ENCODE results near the gene PIAS2. TPM values are rescaled to one million over a fixed set of nuclear protein-coding genes. Genes with fewer than 3 reads are reported as not detected.

PIAS2 gene
- total RNA-seq, 1 donor = 36.6 TPM

DNA sequence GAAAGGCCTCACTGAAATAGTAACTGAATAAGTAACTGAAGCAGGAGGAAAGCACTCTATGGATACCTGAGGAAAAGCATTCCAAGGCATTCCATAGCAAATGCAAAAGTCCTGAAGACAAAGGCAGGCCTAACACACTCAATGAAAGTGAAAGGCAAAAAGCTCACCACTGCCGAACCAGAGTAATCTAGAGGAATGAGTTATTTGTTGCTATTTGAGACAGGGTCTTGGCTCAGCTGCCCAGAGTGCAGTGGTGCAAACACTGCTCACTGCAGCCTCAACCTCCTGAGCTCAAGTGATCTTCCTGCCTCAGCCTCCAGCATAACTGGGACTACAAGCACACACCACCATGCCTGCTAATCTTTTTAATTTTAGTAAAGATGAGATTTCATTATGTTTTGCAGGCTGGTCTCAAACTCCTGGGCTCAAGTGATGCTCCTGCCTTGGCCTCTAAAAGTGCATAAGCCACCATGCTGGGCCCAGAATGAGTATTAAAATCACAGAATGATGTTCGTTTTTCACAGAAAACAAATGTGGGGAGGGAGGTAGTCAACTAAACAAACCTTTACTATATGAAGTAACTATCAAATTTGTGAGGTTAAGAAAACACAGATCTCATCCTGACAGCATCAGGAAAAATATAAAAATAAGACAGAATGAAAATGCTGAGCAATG lies 17.9 kb downstream of the PIAS2 start:
- Histone ChIP-seq H3K4me1 (ENCODE audit: insufficient read depth, low read length) (no peaks in the 10 kb centered on the region), H3K27ac (ENCODE audit: low read depth, low read length) (no peak overlapping the region), H3K4me2 (ENCODE audit: insufficient read depth, low read length) (no peak overlapping the region), H3K9me3 (ENCODE audit: low read depth, low read length) (no peaks in the 10 kb centered on the region), H3K79me2 (ENCODE audit: insufficient read depth, low read length) (peaks cover 62% of the 10 kb centered on the region), H3K27me3 (ENCODE audit: insufficient read depth, low read length) (no peaks in the 10 kb centered on the region), H4K20me1 (ENCODE audit: insufficient read depth, low read length) (peaks cover 8% of the 10 kb centered on the region), H3K4me3 (ENCODE audit: insufficient read depth, low read length) (no peak overlapping the region), H3K36me3 (ENCODE audit: insufficient read depth, low read length) (no peaks in the 10 kb centered on the region), H2AFZ (ENCODE audit: low read length) (no peak overlapping the region)
- TF ChIP-seq, protein P1, sequence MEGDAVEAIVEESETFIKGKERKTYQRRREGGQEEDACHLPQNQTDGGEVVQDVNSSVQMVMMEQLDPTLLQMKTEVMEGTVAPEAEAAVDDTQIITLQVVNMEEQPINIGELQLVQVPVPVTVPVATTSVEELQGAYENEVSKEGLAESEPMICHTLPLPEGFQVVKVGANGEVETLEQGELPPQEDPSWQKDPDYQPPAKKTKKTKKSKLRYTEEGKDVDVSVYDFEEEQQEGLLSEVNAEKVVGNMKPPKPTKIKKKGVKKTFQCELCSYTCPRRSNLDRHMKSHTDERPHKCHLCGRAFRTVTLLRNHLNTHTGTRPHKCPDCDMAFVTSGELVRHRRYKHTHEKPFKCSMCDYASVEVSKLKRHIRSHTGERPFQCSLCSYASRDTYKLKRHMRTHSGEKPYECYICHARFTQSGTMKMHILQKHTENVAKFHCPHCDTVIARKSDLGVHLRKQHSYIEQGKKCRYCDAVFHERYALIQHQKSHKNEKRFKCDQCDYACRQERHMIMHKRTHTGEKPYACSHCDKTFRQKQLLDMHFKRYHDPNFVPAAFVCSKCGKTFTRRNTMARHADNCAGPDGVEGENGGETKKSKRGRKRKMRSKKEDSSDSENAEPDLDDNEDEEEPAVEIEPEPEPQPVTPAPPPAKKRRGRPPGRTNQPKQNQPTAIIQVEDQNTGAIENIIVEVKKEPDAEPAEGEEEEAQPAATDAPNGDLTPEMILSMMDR (IDR thresholded peaks at IDR 0.05; ENCODE audit: extremely low read depth, low read depth, low read length) = no peak
- DNase-seq (ENCODE audit: insufficient read length, low spot score, missing footprints) = no peak

DNA sequence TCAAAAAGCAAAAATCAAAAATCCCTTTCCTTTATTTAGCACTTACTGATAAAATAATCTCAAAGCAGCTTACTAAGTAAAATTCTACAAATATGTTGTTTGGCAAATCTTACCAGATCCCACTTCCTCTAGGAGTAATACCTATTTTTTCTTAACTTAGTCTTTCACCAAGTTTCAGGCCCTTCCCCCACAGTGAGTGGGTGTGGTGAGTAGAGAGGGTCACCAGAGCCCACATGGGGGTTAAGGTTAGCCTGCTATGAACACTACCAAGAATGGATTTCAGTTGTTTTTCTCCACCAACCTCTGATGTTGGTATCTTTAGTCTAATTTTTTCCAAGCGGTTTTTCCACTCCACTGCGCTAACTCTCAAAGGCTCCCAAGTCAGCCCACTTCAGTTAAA lies 23.2 kb downstream of the PIAS2 start:
- Histone ChIP-seq H3K4me1 (ENCODE audit: insufficient read depth, low read length) (no peaks in the 10 kb centered on the region), H3K36me3 (ENCODE audit: insufficient read depth, low read length) (peaks cover 8% of the 10 kb centered on the region), H3K79me2 (ENCODE audit: insufficient read depth, low read length) (peaks cover 53% of the 10 kb centered on the region), H4K20me1 (ENCODE audit: insufficient read depth, low read length) (peaks cover 2% of the 10 kb centered on the region), H3K4me2 (ENCODE audit: insufficient read depth, low read length) (no peak overlapping the region), H3K27me3 (ENCODE audit: insufficient read depth, low read length) (no peaks in the 10 kb centered on the region), H3K9me3 (ENCODE audit: low read depth, low read length) (no peaks in the 10 kb centered on the region), H3K4me3 (ENCODE audit: insufficient read depth, low read length) (no peak overlapping the region), H3K27ac (ENCODE audit: low read depth, low read length) (no peak overlapping the region), H2AFZ (ENCODE audit: low read length) (no peak overlapping the region)
- DNase-seq (ENCODE audit: insufficient read length, low spot score, missing footprints) = no peak
- TF ChIP-seq, protein P1 (IDR thresholded peaks at IDR 0.05; ENCODE audit: extremely low read depth, low read depth, low read length) = no peak

- Histone ChIP-seq H3K36me3 (ENCODE audit: insufficient read depth, low read length) (peaks cover 14% of the 10 kb centered on the region), H3K27me3 (ENCODE audit: insufficient read depth, low read length) (no peaks in the 10 kb centered on the region), H3K79me2 (ENCODE audit: insufficient read depth, low read length) (peaks cover 59% of the 10 kb centered on the region), H3K4me3 (ENCODE audit: insufficient read depth, low read length) (no peak overlapping the region), H4K20me1 (ENCODE audit: insufficient read depth, low read length) (peaks cover 2% of the 10 kb centered on the region), H3K9me3 (ENCODE audit: low read depth, low read length) (peaks cover 4% of the 10 kb centered on the region), H3K27ac (ENCODE audit: low read depth, low read length) (no peak overlapping the region), H3K4me2 (ENCODE audit: insufficient read depth, low read length) (no peak overlapping the region), H3K4me1 (ENCODE audit: insufficient read depth, low read length) (no peaks in the 10 kb centered on the region), H2AFZ (ENCODE audit: low read length) (no peak overlapping the region)
- DNase-seq (ENCODE audit: insufficient read length, low spot score, missing footprints) = no peak
- TF ChIP-seq, protein P1 (IDR thresholded peaks at IDR 0.05; ENCODE audit: extremely low read depth, low read depth, low read length) = no peak
These were observed 23.9 kb downstream of the PIAS2 start for GRCh38 chr18:46893360-46893759.

DNA sequence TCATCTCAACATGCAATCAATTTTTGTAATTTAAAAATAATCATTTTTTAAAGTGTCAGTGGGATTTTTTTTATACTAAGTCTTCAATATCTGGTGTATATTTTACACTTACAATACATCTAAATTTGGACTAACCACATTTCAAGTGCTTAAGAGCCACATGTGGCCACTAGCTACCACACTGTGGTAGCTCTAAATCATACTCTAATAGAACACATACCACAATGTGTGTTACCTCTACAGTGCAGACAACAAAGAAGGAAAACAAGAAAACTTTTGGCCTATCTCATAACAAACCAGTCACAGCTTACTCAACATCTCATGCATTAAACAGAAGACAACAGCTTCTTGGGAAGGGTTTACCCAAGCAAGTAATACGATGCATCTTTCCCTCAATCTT lies 24.5 kb downstream of the PIAS2 start:
- Histone ChIP-seq H3K9me3 (ENCODE audit: low read depth, low read length) (peaks cover 4% of the 10 kb centered on the region), H3K27me3 (ENCODE audit: insufficient read depth, low read length) (no peaks in the 10 kb centered on the region), H3K4me2 (ENCODE audit: insufficient read depth, low read length) (no peak overlapping the region), H3K36me3 (ENCODE audit: insufficient read depth, low read length) (peaks cover 14% of the 10 kb centered on the region), H3K79me2 (ENCODE audit: insufficient read depth, low read length) (peaks cover 56% of the 10 kb centered on the region), H3K4me1 (ENCODE audit: insufficient read depth, low read length) (no peaks in the 10 kb centered on the region), H3K4me3 (ENCODE audit: insufficient read depth, low read length) (no peak overlapping the region), H3K27ac (ENCODE audit: low read depth, low read length) (no peak overlapping the region), H2AFZ (ENCODE audit: low read length) (no peak overlapping the region), H4K20me1 (ENCODE audit: insufficient read depth, low read length) (peaks cover 2% of the 10 kb centered on the region)
- TF ChIP-seq, protein P1 (IDR thresholded peaks at IDR 0.05; ENCODE audit: extremely low read depth, low read depth, low read length) = no peak
- DNase-seq (ENCODE audit: insufficient read length, low spot score, missing footprints) = no peak

Data from osteoblast (primary cell).